Osteocyte (in vitro differentiated cells): ENCODE measurements around the gene PINK1. TPM values are rescaled to one million over a fixed set of nuclear protein-coding genes. Genes with fewer than 3 reads are reported as not detected.

Experiments
- DNase-seq: peaks from one replicate; pipeline ENCODE4 v3.0.0; 2021; ENCODE audit warnings: mixed read lengths; ENCODE audit not compliant: unreplicated experiment; ENCODE audit errors: extremely low spot score
- H3K27ac Mint-ChIP-seq: one replicate; pipeline ENCODE4 v1.8.0; 2021; ENCODE audit warnings: mild to moderate bottlenecking, mixed read lengths; ENCODE audit not compliant: unreplicated experiment
- H3K27me3 Mint-ChIP-seq: one replicate; pipeline ENCODE4 v1.8.0; 2021; ENCODE audit warnings: mixed read lengths; ENCODE audit not compliant: unreplicated experiment
- H3K36me3 Mint-ChIP-seq: one replicate; pipeline ENCODE4 v1.8.0; 2021; ENCODE audit warnings: mixed read lengths; ENCODE audit not compliant: unreplicated experiment
- H3K4me1 Mint-ChIP-seq: one replicate; pipeline ENCODE4 v1.8.0; 2021; ENCODE audit warnings: mixed read lengths; ENCODE audit not compliant: unreplicated experiment
- H3K4me3 Mint-ChIP-seq: one replicate; pipeline ENCODE4 v1.8.0; 2021; ENCODE audit warnings: mild to moderate bottlenecking, moderate library complexity, mixed read lengths; ENCODE audit not compliant: unreplicated experiment
- H3K9me3 Mint-ChIP-seq: one replicate; pipeline ENCODE4 v1.8.0; 2021; ENCODE audit warnings: mixed read lengths; ENCODE audit not compliant: unreplicated experiment
- CTCF ChIP-seq: fragments of 200-600 bp; sonication (generic); IDR thresholded peaks from 2 replicates; pipeline ENCODE4 v1.5.0; 2021; ENCODE audit warnings: antibody characterized with exemption, mild to moderate bottlenecking, moderate library complexity
- total RNA-seq: library from RNA; stranded (reverse); gene quantifications from 2 replicates; pipeline ENCODE4 v1.2.1, GENCODE V29; 2021

The PINK1 gene
- total RNA-seq, 1 donor from 2014 or later, result 55.2 TPM

- no peaks in the 10 kb centered on the region for H3K9me3 Mint-ChIP-seq
- H3K36me3 Mint-ChIP-seq, result no peaks in the 10 kb centered on the region
- H3K4me3 Mint-ChIP-seq, result no peak overlapping the region
- no peak for TF ChIP-seq CTCF
- no peak for DNase-seq
- peak overlapping the region; percentile 92 for H3K27ac Mint-ChIP-seq
- peaks cover 19% of the 10 kb centered on the region for H3K4me1 Mint-ChIP-seq
- H3K27me3 Mint-ChIP-seq, result no peaks in the 10 kb centered on the region
These were observed 64.3 kb downstream of the PINK1 start for GRCh38 chr1:20697563-20697962.

- DNase-seq, result no peak
- Mint-ChIP-seq H3K9me3 (no peaks in the 10 kb centered on the region), H3K27me3 (no peaks in the 10 kb centered on the region), H3K4me1 (peaks cover 19% of the 10 kb centered on the region), H3K4me3 (no peak overlapping the region), H3K27ac (peak overlapping the region; percentile 41), H3K36me3 (no peaks in the 10 kb centered on the region)
- TF ChIP-seq CTCF, result no peak
These were observed 65.1 kb downstream of the PINK1 start for GRCh38 chr1:20698195-20698910.

- Mint-ChIP-seq H3K4me3 (no peak overlapping the region), H3K36me3 (no peaks in the 10 kb centered on the region), H3K27ac (no peak overlapping the region), H3K9me3 (no peaks in the 10 kb centered on the region), H3K27me3 (no peaks in the 10 kb centered on the region), H3K4me1 (peaks cover 19% of the 10 kb centered on the region)
- no peak for DNase-seq
- TF ChIP-seq CTCF, result no peak
These were observed 66.3 kb downstream of the PINK1 start for GRCh38 chr1:20699558-20699957.

GRCh38 chr1:20700636-20701215, 67.5 kb downstream of the PINK1 start:
- Mint-ChIP-seq H3K27me3 (no peaks in the 10 kb centered on the region), H3K36me3 (no peaks in the 10 kb centered on the region), H3K4me1 (peaks cover 19% of the 10 kb centered on the region), H3K9me3 (no peaks in the 10 kb centered on the region), H3K4me3 (no peak overlapping the region), H3K27ac (no peak overlapping the region)
- DNase-seq, result no peak
- no peak for TF ChIP-seq CTCF

Other genes starting within 250 kb of the PINK1 start
- gene CAMK2N1, start 147.2 kb upstream of the PINK1 start, total RNA-seq, result 26.8 and 30.0 TPM in 2 replicates
- 42.9 and 45.5 TPM in 2 replicates for gene MUL1, start 125.3 kb upstream of the PINK1 start, total RNA-seq
- gene FAM43B, start 80.9 kb upstream of the PINK1 start, total RNA-seq, result 0.37 and 0.43 TPM in 2 replicates
- not detected in 2 replicates for gene CDA, start 44.4 kb upstream of the PINK1 start, total RNA-seq
- 266 and 267 TPM in 2 replicates for gene DDOST, start 27.9 kb downstream of the PINK1 start, total RNA-seq
- 0.11 TPM in 1 of 2 replicates, not detected in the other for gene KIF17, start 84.5 kb downstream of the PINK1 start, total RNA-seq
- 0.18 and 0.46 TPM in 2 replicates for gene SH2D5, start 99.2 kb downstream of the PINK1 start, total RNA-seq
- gene HP1BP3, start 153.8 kb downstream of the PINK1 start, total RNA-seq, result 228 and 231 TPM in 2 replicates